NK-92 (cell line): ENCODE results near the gene TP53I13.

Source experiments
- DNase-seq: peaks from one replicate; lab custom pipeline; 2025; ENCODE audit not compliant: unreplicated experiment; lab: John Stamatoyannopoulos, UW

Gene TP53I13

GRCh38 chr17:29613856-29614255, 45.4 kb downstream of the TP53I13 start:
- no peak for DNase-seq

- DNase-seq = no peak
Observed at GRCh38 chr17:29614349-29615047, 46.0 kb downstream of the TP53I13 start.

- no peak for DNase-seq
Observed at GRCh38 chr17:29615048-29615385, 46.5 kb downstream of the TP53I13 start.

- no peak for DNase-seq
Observed at GRCh38 chr17:29615492-29616299, 47.2 kb downstream of the TP53I13 start.

GRCh38 chr17:29616300-29617048, 48.0 kb downstream of the TP53I13 start:
- DNase-seq = no peak

GRCh38 chr17:29617125-29617480, 48.6 kb downstream of the TP53I13 start:
- DNase-seq = no peak

GRCh38 chr17:29617481-29618271, 49.2 kb downstream of the TP53I13 start:
- peak; percentile 18 for DNase-seq

- DNase-seq = no peak
Observed at GRCh38 chr17:29618272-29619065, 50.0 kb downstream of the TP53I13 start.

GRCh38 chr17:29619251-29619650, 50.8 kb downstream of the TP53I13 start:
- DNase-seq = no peak

GRCh38 chr17:29620271-29620670, 51.8 kb downstream of the TP53I13 start:
- DNase-seq = no peak

- no peak for DNase-seq
Observed at GRCh38 chr17:29620779-29621500, 52.4 kb downstream of the TP53I13 start.

- DNase-seq = no peak
Observed at GRCh38 chr17:29621751-29622194, 53.3 kb downstream of the TP53I13 start.
